ENCODE data around the gene PDZD2.

DNA sequence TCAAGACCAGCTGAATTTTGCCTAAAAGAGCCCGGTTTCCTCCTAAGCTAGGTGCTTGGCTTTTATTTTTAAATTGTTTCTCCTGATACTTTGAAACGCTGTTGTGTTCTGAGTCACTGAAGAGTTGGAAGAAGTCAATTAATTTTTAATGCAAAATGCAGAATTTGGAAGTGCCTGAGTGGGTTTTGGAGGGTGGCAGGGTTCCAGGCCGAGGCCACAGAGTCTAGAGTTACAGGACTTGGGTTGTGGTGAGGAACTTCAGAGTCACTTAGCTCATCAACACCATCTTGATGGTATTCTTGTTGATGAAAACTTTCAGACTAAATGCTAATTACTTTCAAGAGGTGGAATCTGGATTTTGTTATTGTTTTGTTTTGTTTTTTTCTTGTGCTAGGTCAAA, 130.6 kb downstream of the PDZD2 start:
- TF ChIP-seq, protein P1, sequence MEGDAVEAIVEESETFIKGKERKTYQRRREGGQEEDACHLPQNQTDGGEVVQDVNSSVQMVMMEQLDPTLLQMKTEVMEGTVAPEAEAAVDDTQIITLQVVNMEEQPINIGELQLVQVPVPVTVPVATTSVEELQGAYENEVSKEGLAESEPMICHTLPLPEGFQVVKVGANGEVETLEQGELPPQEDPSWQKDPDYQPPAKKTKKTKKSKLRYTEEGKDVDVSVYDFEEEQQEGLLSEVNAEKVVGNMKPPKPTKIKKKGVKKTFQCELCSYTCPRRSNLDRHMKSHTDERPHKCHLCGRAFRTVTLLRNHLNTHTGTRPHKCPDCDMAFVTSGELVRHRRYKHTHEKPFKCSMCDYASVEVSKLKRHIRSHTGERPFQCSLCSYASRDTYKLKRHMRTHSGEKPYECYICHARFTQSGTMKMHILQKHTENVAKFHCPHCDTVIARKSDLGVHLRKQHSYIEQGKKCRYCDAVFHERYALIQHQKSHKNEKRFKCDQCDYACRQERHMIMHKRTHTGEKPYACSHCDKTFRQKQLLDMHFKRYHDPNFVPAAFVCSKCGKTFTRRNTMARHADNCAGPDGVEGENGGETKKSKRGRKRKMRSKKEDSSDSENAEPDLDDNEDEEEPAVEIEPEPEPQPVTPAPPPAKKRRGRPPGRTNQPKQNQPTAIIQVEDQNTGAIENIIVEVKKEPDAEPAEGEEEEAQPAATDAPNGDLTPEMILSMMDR (IDR thresholded peaks at IDR 0.05) = no peak
- no peak for TF ChIP-seq POLR2A (IDR thresholded peaks at IDR 0.05)

All from heart left ventricle (tissue), 13 donors.